Keratinocyte (primary cell): Measurements from ENCODE around the gene KMT2E. TPM values are rescaled to one million over a fixed set of nuclear protein-coding genes. Genes with fewer than 3 reads are reported as not detected.
A peak's percentile ranks its signal among the peaks of the same experiment; 100 is the strongest.
"Not testable (repeated sequence)": the region's sequence is repeated elsewhere in the genome, so short reads cannot be mapped to it uniquely, and the experiment has no call there.

Experiments used
- DNase-seq: peaks from one replicate; pipeline ENCODE4 v3.0.0-alpha.2; 2011; ENCODE audit warnings: low read depth, missing footprints, low spot score
- FAIRE-seq: peaks from 2 replicates; lab custom pipeline; 2011; peaks lifted over from hg19 to GRCh38; lab: Jason Lieb, UNC
- H2AFZ ChIP-seq: 2 replicates; pipeline ENCODE4 v1.6.0; 2012; ENCODE audit warnings: low read length, control low read depth, inconsistent platforms; ENCODE audit not compliant: control insufficient read depth
- H3K27ac ChIP-seq: 2 replicates; pipeline ENCODE4 v1.5.1; 2011; ENCODE audit warnings: low read length; ENCODE audit not compliant: control insufficient read depth, insufficient read depth
- H3K27me3 ChIP-seq: 3 replicates; pipeline ENCODE4 v1.6.0; 2011; ENCODE audit warnings: low read length; ENCODE audit not compliant: control insufficient read depth, insufficient read depth; ENCODE audit errors: extremely low read depth
- H3K36me3 ChIP-seq, 2 experiments: 2 replicates in 1 of 2; 3 replicates in 1 of 2; pipeline ENCODE4 v1.5.1; 2011; ENCODE audit warnings: low read length in 2 of 2, mild to moderate bottlenecking in 1 of 2; ENCODE audit not compliant: control insufficient read depth in 2 of 2, insufficient read depth in 2 of 2; ENCODE audit errors: extremely low read depth in 1 of 2
- H3K4me1 ChIP-seq: 3 replicates; pipeline ENCODE4 v1.5.1; 2011; ENCODE audit warnings: low read length; ENCODE audit not compliant: control insufficient read depth, insufficient read depth; ENCODE audit errors: extremely low read depth
- H3K4me2 ChIP-seq: 3 replicates; pipeline ENCODE4 v1.6.0; 2011; ENCODE audit warnings: low read depth, low read length; ENCODE audit not compliant: control insufficient read depth, insufficient read depth; ENCODE audit errors: extremely low read depth
- H3K4me3 ChIP-seq, 3 experiments: fragments of 200-600 bp in 1 of 3; sonication (generic) in 1 of 3; 2 replicates in 2 of 3; 3 replicates in 1 of 3; pipeline ENCODE4 v1.5.1; 2011 to 2016; ENCODE audit warnings: low read length in 3 of 3, mild to moderate bottlenecking in 3 of 3, control low read depth in 2 of 3, inconsistent platforms in 1 of 3, low read depth in 1 of 3, mixed read lengths in 1 of 3, mixed run types in 1 of 3, moderate library complexity in 1 of 3; ENCODE audit not compliant: control insufficient read depth in 2 of 3, insufficient read depth in 2 of 3; ENCODE audit errors: extremely low read depth in 1 of 3
- H3K79me2 ChIP-seq: 2 replicates; pipeline ENCODE4 v1.6.0; 2012; ENCODE audit warnings: low read length; ENCODE audit not compliant: control insufficient read depth, insufficient read depth
- H3K9ac ChIP-seq: 3 replicates; pipeline ENCODE4 v1.6.0; 2011; ENCODE audit warnings: low read length; ENCODE audit not compliant: control insufficient read depth, insufficient read depth; ENCODE audit errors: extremely low read depth
- H3K9me1 ChIP-seq: 3 replicates; pipeline ENCODE4 v1.6.0; 2011; ENCODE audit warnings: low read length; ENCODE audit not compliant: control insufficient read depth, insufficient read depth; ENCODE audit errors: extremely low read depth
- H3K9me3 ChIP-seq: 2 replicates; pipeline ENCODE4 v1.5.1; 2012; ENCODE audit warnings: low read depth, low read length; ENCODE audit not compliant: control insufficient read depth
- H4K20me1 ChIP-seq: 3 replicates; pipeline ENCODE4 v1.6.0; 2011; ENCODE audit warnings: low read length; ENCODE audit not compliant: control insufficient read depth, insufficient read depth; ENCODE audit errors: extremely low read depth
- EZH2 ChIP-seq: IDR thresholded peaks from one replicate; pipeline ENCODE4 v1.6.1; 2012; ENCODE audit warnings: inconsistent platforms, mild to moderate bottlenecking, low read length, moderate library complexity
- dilution Hi-C: fragments of 300-500 bp; cut with MboI; formaldehyde crosslinking; loops from one replicate; pipeline ENCODE4 v1.7.0; 2020; ENCODE audit warnings: low sequenced_read_pairs; ENCODE audit not compliant: extremely low pct_ligation_motif_present
- polyA plus RNA-seq, 5 experiments: library from polyadenylated mRNA; depleted of rRNA in 3 of 5; stranded (reverse) in 3 of 5; stranded (forward) in 1 of 5; unstranded in 1 of 5; fragments of >200 nt; gene quantifications; 1 replicate in 1 of 5; 2 replicates in 3 of 5; 3 replicates in 1 of 5; pipeline versions ENCODE4 v1.2.1 to v1.2.3, GENCODE V29; 2011 to 2012; ENCODE audit warnings: missing spikeins in 2 of 5, low read depth in 1 of 5, low replicate concordance in 1 of 5
- TF ChIP-seq, protein P1 (sequence below), 3 experiments: IDR thresholded peaks in 1 of 3; conservative IDR thresholded peaks in 1 of 3; optimal IDR thresholded peaks in 1 of 3; 2 replicates in 2 of 3; 3 replicates in 1 of 3; pipeline versions ENCODE3 to v1.5.1; 2011; ENCODE audit warnings: low read length in 3 of 3, mild to moderate bottlenecking in 3 of 3, moderate library complexity in 2 of 3, control low read depth in 1 of 3, inconsistent platforms in 1 of 3; ENCODE audit not compliant: insufficient read depth in 2 of 3; ENCODE audit errors: extremely low read depth in 1 of 3

The KMT2E gene
- polyA plus RNA-seq, 1 donor (not counting 4 experiments of a cell fraction or from before 2014, with no cell fraction given): 12.9 TPM

DNA sequence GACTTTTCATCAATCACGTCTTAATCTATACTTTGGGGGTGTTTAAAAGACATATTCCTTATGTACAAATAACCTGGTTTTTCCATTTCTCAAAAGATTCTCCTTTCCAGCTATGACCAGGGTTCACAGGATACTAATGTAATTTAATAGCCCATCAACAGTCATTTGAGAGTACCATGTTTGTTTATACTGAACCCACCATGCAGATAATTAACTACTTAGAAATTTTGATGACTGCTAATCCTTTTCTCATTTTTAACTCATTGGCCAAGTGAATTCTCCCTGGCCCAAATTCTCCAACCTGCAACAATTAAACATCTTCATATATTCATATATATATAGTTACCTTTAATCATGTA, 28.8 kb upstream of the KMT2E start:
- Histone ChIP-seq H3K9me1 (peaks cover 3% of the 10 kb centered on the region), H3K36me3 (peaks cover 1 to 10% of the 10 kb centered on the region in 2 experiments), H3K4me3 (no peak overlapping the region), H3K9me3 (no peaks in the 10 kb centered on the region), H2AFZ (no peak overlapping the region), H3K27me3 (no peaks in the 10 kb centered on the region), H3K9ac (no peak overlapping the region), H4K20me1 (no peaks in the 10 kb centered on the region), H3K4me1 (peaks cover 56% of the 10 kb centered on the region), H3K27ac (peak overlapping the region; percentile 100), H3K79me2 (peaks cover 41% of the 10 kb centered on the region), H3K4me2 (no peak overlapping the region)
- FAIRE-seq (no peak), DNase-seq (no peak)
- dilution Hi-C loops: no loop called here
- no peak for TF ChIP-seq EZH2
- TF ChIP-seq, protein P1, sequence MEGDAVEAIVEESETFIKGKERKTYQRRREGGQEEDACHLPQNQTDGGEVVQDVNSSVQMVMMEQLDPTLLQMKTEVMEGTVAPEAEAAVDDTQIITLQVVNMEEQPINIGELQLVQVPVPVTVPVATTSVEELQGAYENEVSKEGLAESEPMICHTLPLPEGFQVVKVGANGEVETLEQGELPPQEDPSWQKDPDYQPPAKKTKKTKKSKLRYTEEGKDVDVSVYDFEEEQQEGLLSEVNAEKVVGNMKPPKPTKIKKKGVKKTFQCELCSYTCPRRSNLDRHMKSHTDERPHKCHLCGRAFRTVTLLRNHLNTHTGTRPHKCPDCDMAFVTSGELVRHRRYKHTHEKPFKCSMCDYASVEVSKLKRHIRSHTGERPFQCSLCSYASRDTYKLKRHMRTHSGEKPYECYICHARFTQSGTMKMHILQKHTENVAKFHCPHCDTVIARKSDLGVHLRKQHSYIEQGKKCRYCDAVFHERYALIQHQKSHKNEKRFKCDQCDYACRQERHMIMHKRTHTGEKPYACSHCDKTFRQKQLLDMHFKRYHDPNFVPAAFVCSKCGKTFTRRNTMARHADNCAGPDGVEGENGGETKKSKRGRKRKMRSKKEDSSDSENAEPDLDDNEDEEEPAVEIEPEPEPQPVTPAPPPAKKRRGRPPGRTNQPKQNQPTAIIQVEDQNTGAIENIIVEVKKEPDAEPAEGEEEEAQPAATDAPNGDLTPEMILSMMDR (optimal IDR thresholded peaks at IDR 0.05 in 1 of 3, IDR thresholded peaks at IDR 0.05 in 1 of 3, conservative IDR thresholded peaks at IDR 0.05 in 1 of 3; ENCODE audit: extremely low read depth in 1 of 3, insufficient read depth in 2 of 3, low read length in 3 of 3): no peak

DNA sequence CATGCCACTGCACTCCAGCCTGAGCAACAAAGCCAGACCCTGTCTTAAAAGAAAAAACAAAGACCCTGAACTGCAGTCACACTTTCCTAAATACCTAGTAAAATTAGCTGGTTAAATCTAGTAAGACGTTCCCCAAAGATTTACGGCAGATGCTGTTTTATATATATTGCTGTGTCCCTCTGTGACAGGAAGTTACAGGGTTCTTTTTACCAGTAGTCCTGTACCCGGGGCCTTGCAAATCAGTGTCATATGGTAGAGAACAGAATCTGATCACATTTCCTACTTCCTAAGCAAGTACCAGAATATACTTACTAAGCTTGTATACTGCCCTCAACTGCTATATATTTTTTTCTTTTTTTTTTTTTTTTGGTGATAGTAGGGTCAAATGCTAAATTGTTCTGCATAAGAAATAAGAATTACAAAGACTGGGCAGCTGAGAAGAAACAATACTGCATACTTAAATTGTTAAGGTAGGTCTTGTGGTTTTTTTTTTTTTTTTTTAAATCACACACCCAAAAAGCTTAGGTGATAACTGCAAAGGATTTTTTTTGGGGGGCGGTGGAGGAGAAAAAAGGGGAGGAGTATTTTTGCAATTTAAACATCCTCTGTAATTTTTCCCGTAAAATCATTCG, 27.3 kb upstream of the KMT2E start:
- no peak overlapping the region for H3K4me2 ChIP-seq
- H3K36me3 ChIP-seq: peaks cover 5 to 17% of the 10 kb centered on the region in 2 experiments
- H3K27ac ChIP-seq: no peak overlapping the region
- no peaks in the 10 kb centered on the region for H3K27me3 ChIP-seq
- dilution Hi-C loops: no loop called here
- H3K9me1 ChIP-seq: peaks cover 3% of the 10 kb centered on the region
- no peak overlapping the region for H3K9ac ChIP-seq
- no peaks in the 10 kb centered on the region for H4K20me1 ChIP-seq
- no peak overlapping the region for H3K4me3 ChIP-seq
- peaks cover 47% of the 10 kb centered on the region for H3K4me1 ChIP-seq
- peaks cover 55% of the 10 kb centered on the region for H3K79me2 ChIP-seq
- DNase-seq (no peak), FAIRE-seq (no peak)
- no peaks in the 10 kb centered on the region for H3K9me3 ChIP-seq
- TF ChIP-seq, protein P1 (optimal IDR thresholded peaks at IDR 0.05 in 1 of 3, IDR thresholded peaks at IDR 0.05 in 1 of 3, conservative IDR thresholded peaks at IDR 0.05 in 1 of 3; ENCODE audit: extremely low read depth in 1 of 3, insufficient read depth in 2 of 3, low read length in 3 of 3): no peak
- TF ChIP-seq EZH2: no peak
- H2AFZ ChIP-seq: no peak overlapping the region

DNA sequence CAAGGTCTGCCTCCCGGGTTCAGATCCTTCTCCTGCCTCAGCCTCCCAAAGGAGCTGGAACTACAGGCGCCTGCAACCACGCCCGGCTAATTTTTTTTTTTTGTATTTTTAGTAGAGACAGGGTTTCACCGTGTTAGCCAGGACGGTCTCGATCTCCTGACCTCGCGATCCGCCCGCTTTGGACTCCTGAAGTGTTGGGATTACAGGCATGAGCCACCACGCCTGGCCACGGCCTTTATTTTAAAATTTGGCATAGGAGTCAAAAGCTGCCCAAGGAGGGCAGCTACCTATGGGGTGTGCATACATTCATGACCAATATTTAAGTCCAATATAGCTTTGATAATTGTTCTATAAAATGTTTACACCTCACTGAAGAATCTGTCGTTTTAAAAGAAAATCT, 26.6 kb upstream of the KMT2E start:
- FAIRE-seq, H3K4me3 ChIP-seq, H3K27ac ChIP-seq, H3K9me3 ChIP-seq, H3K27me3 ChIP-seq, H3K9ac ChIP-seq, H3K9me1 ChIP-seq, dilution Hi-C loops, DNase-seq, H2AFZ ChIP-seq, H4K20me1 ChIP-seq, H3K4me2 ChIP-seq: not testable (repeated sequence)
- Histone ChIP-seq H3K4me1 (peaks cover 40% of the 10 kb centered on the region), H3K79me2 (peaks cover 59% of the 10 kb centered on the region), H3K36me3 (peaks cover 5 to 17% of the 10 kb centered on the region in 2 experiments)
